ENCODE results near the gene ULBP2.

Gene ULBP2

GRCh38 chr6:149941583-149942460, at the start of gene ULBP2:
Gene ULBP2 (plus strand): TSS chr6:149942014. CDS start chr6:149942073, 59 bp downstream.
- Histone ChIP-seq H3K4me3 (peak within 1 kb of the TSS; percentile 67), H3K4me1 (peaks cover 20% of the 10 kb centered on the region), H3K9me3 (0 out of 2 replicates have a peak, but pooled peaks cover 5% of the 10 kb centered on the region), H3K27ac (no peak within 1 kb of the TSS), H3K27me3 (peaks cover 76% of the 10 kb centered on the region), H3K4me2 (peak within 1 kb of the TSS; percentile 94), H3K9ac (no peak within 1 kb of the TSS; the same call in 1 of the 2 replicates), H3K36me3 (no peaks in the 10 kb centered on the region), H4K20me1 (peaks cover 54% of the 10 kb centered on the region)
- no peak for TF ChIP-seq Cebpa-rat (IDR thresholded peaks at IDR 0.05)

GRCh38 chr6:149895048-149895590, 46.7 kb upstream of the ULBP2 start:
- Histone ChIP-seq H3K4me3 (no peak overlapping the region), H3K36me3 (no peaks in the 10 kb centered on the region), H4K20me1 (no peaks in the 10 kb centered on the region), H3K27me3 (no peaks in the 10 kb centered on the region), H3K4me2 (peak overlapping the region; percentile 38; the same call in 1 of the 2 replicates), H3K27ac (no peak overlapping the region), H3K4me1 (peaks cover 19% of the 10 kb centered on the region), H3K9me3 (no peaks in the 10 kb centered on the region), H3K9ac (no peak overlapping the region)
- no peak for TF ChIP-seq Cebpa-rat (IDR thresholded peaks at IDR 0.05)

GRCh38 chr6:149895833-149896271, 46.0 kb upstream of the ULBP2 start:
- peak overlapping the region; percentile 38 for H3K4me2 ChIP-seq
- H4K20me1 ChIP-seq = no peaks in the 10 kb centered on the region
- no peaks in the 10 kb centered on the region for H3K36me3 ChIP-seq
- H3K4me3 ChIP-seq = no peak overlapping the region
- no peak overlapping the region for H3K9ac ChIP-seq
- H3K4me1 ChIP-seq = peaks cover 19% of the 10 kb centered on the region
- H3K9me3 ChIP-seq = no peaks in the 10 kb centered on the region
- H3K27me3 ChIP-seq = no peaks in the 10 kb centered on the region
- no peak for TF ChIP-seq Cebpa-rat (IDR thresholded peaks at IDR 0.05)
- H3K27ac ChIP-seq = no peak overlapping the region

GRCh38 chr6:149896491-149896890, 45.3 kb upstream of the ULBP2 start:
- Histone ChIP-seq H3K4me3 (no peak overlapping the region), H3K9ac (no peak overlapping the region), H3K4me1 (peaks cover 19% of the 10 kb centered on the region), H3K9me3 (no peaks in the 10 kb centered on the region), H3K27me3 (no peaks in the 10 kb centered on the region), H3K36me3 (no peaks in the 10 kb centered on the region), H3K4me2 (peak overlapping the region; percentile 38; the same call in 1 of the 2 replicates), H3K27ac (no peak overlapping the region), H4K20me1 (no peaks in the 10 kb centered on the region)
- TF ChIP-seq Cebpa-rat (IDR thresholded peaks at IDR 0.05) = no peak

- Histone ChIP-seq H3K4me1 (peaks cover 19% of the 10 kb centered on the region), H3K4me3 (no peak overlapping the region), H3K27ac (no peak overlapping the region), H3K36me3 (no peaks in the 10 kb centered on the region), H3K4me2 (no peak overlapping the region), H3K9me3 (no peaks in the 10 kb centered on the region), H3K27me3 (no peaks in the 10 kb centered on the region), H3K9ac (no peak overlapping the region), H4K20me1 (no peaks in the 10 kb centered on the region)
- no peak for TF ChIP-seq Cebpa-rat (IDR thresholded peaks at IDR 0.05)
Observed at GRCh38 chr6:149897015-149897697, 44.7 kb upstream of the ULBP2 start.

GRCh38 chr6:149897855-149898744, 43.7 kb upstream of the ULBP2 start, which contains the start of gene RAET1E:
Gene RAET1E (minus strand): TSS chr6:149898113. CDS start chr6:149890901, 7,212 bp downstream.
- no peak for TF ChIP-seq Cebpa-rat (IDR thresholded peaks at IDR 0.05)
- no peaks in the 10 kb centered on the region for H3K36me3 ChIP-seq
- peaks cover 19% of the 10 kb centered on the region for H3K4me1 ChIP-seq
- H3K9ac ChIP-seq = no peak within 1 kb of the TSS
- no peaks in the 10 kb centered on the region for H3K9me3 ChIP-seq
- H3K27me3 ChIP-seq = no peaks in the 10 kb centered on the region
- no peak within 1 kb of the TSS for H3K4me2 ChIP-seq
- no peaks in the 10 kb centered on the region for H4K20me1 ChIP-seq
- H3K4me3 ChIP-seq = no peak within 1 kb of the TSS
- H3K27ac ChIP-seq = no peak within 1 kb of the TSS

GRCh38 chr6:149898966-149899365, 42.8 kb upstream of the ULBP2 start:
- no peak for TF ChIP-seq Cebpa-rat (IDR thresholded peaks at IDR 0.05)
- Histone ChIP-seq H3K27me3 (no peaks in the 10 kb centered on the region), H3K4me2 (no peak overlapping the region), H3K9me3 (no peaks in the 10 kb centered on the region), H3K4me3 (no peak overlapping the region), H3K27ac (no peak overlapping the region), H3K9ac (no peak overlapping the region), H3K4me1 (peaks cover 19% of the 10 kb centered on the region), H4K20me1 (no peaks in the 10 kb centered on the region), H3K36me3 (no peaks in the 10 kb centered on the region)

- TF ChIP-seq Cebpa-rat (IDR thresholded peaks at IDR 0.05) = no peak
- Histone ChIP-seq H3K9me3 (no peaks in the 10 kb centered on the region), H3K4me2 (no peak overlapping the region), H3K9ac (no peak overlapping the region), H3K27me3 (no peaks in the 10 kb centered on the region), H3K36me3 (no peaks in the 10 kb centered on the region), H3K27ac (no peak overlapping the region), H3K4me1 (peaks cover 24% of the 10 kb centered on the region), H4K20me1 (no peaks in the 10 kb centered on the region), H3K4me3 (no peak overlapping the region)
Observed at GRCh38 chr6:149899486-149899885, 42.3 kb upstream of the ULBP2 start.

All from BLaER1 (cell line).